Esophagus muscularis mucosa (tissue), 3 donors: ENCODE measurements around the gene CELF2.

Experiments used
- CTCF ChIP-seq, 3 experiments: fragments of 200-600 bp in 2 of 3; fragments of 450-650 bp in 1 of 3; sonication (generic) in 2 of 3; IDR thresholded peaks; one replicate each; pipeline ENCODE4 v1.5.1; 2017 to 2019; ENCODE audit warnings: antibody characterized with exemption in 3 of 3, mild to moderate bottlenecking in 2 of 3, moderate library complexity in 1 of 3
- POLR2A ChIP-seq: fragments of 450-650 bp; IDR thresholded peaks from one replicate; pipeline ENCODE4 v1.6.1; 2017; ENCODE audit warnings: antibody characterized with exemption, moderate library complexity, mild to moderate bottlenecking, low read depth
- POLR2AphosphoS5 ChIP-seq, 2 donors: sonication (generic); formaldehyde crosslinking; IDR thresholded peaks; one replicate each; pipeline ENCODE4 v1.6.1; 2017; ENCODE audit warnings: antibody characterized with exemption in 2 of 2

DNA sequence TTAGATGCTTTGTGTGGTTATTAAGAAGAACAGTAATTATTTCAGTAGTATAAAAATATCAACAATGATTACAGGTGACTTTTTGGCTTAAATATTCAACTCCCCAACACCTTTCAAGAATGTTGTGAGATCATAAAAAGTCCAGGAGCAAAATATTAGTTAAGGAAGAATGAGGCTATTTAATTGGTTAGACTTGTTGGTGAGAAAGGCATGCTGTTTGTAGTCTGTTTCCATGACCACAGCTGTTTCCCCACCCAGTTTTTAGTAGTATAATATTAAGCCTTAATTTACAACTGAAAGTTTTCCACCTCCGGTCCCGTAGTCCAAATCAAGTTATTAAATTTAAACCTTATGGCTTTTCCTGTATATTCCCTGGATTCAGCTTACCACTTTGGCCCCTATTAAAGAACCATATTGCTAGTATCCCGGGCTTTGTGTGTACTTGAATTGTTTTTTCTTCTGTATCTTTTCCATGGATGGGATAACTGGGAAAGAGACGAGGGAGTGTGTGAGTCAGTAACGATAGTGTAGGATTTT lies 133.3 kb downstream of the CELF2 start:
- TF ChIP-seq POLR2AphosphoS5 (IDR thresholded peaks at IDR 0.05) (no peak), CTCF (IDR thresholded peaks at IDR 0.05) (no peak), POLR2A (no peak)
